ENCODE data around the gene ADAMTS3. TPM values are rescaled to one million over a fixed set of nuclear protein-coding genes. Genes with fewer than 3 reads are reported as not detected.

The ADAMTS3 gene
- total and polyA plus RNA-seq, 2 experiments from 2014 or later: 1.2 to 3.7 TPM

GRCh38 chr4:72505314-72505744 lies 63.7 kb downstream of the ADAMTS3 start:
- no peaks in the 10 kb centered on the region for H3F3A ChIP-seq (replicated peaks; ENCODE audit: low read depth)
- no peak overlapping the region for H3K4me3 ChIP-seq
- no peak overlapping the region for H3K27ac ChIP-seq (ENCODE audit: low read depth)
- no peak overlapping the region for H2AFZ ChIP-seq
- Mint-ChIP-seq H3K4me3 (no peak overlapping the region), H3K27me3 (ENCODE audit: insufficient read depth, low read depth, poor library complexity) (peaks cover 2% of the 10 kb centered on the region), H3K27ac (peak overlapping the region; percentile 78; the same call in 1 of the 2 replicates), H3K9me3 (peaks cover 7% of the 10 kb centered on the region; the same call in 2 of the 3 replicates), H3K36me3 (ENCODE audit: low read depth) (peaks cover 3% of the 10 kb centered on the region; the same call in 2 of the 3 replicates), H3K4me1 (peaks cover 2% of the 10 kb centered on the region; the same call in 1 of the 3 replicates)
- H3K9me2 ChIP-seq (ENCODE audit: insufficient read depth): no peaks in the 10 kb centered on the region
- no peaks in the 10 kb centered on the region for H4K20me1 ChIP-seq (replicated peaks; ENCODE audit: insufficient read depth)
- ATAC-seq (peak; percentile 100), DNase-seq (ENCODE audit: low spot score) (peak; percentile 76)
- no peak for TF ChIP-seq ZNF462 (CRISPR knock-in tag; IDR thresholded peaks at IDR 0.05)
- TF ChIP-seq CTCF (conservative IDR thresholded peaks at IDR 0.05; ENCODE audit: low read depth in 2 of 2): peak; percentile 77 to 82
- no peak for TF ChIP-seq REST (IDR thresholded peaks at IDR 0.05; ENCODE audit: unreplicated experiment)
- TF ChIP-seq POLR2AphosphoS5 (IDR thresholded peaks at IDR 0.05; ENCODE audit: low read depth): no peak
- no peak for TF ChIP-seq STAT1 (IDR thresholded peaks at IDR 0.05; ENCODE audit: unreplicated experiment)
- TF ChIP-seq ZNF114 (CRISPR knock-in tag; IDR thresholded peaks at IDR 0.05): no peak
- TF ChIP-seq ETS1 (IDR thresholded peaks at IDR 0.05): no peak
- no peak overlapping the region for H3K4me2 ChIP-seq
- H3K4me1 ChIP-seq (ENCODE audit: insufficient read depth): no peaks in the 10 kb centered on the region
- H3K27me3 ChIP-seq (ENCODE audit: insufficient read depth): no peaks in the 10 kb centered on the region
- no peaks in the 10 kb centered on the region for H3K79me2 ChIP-seq (replicated peaks; ENCODE audit: insufficient read depth)
- no peaks in the 10 kb centered on the region; the same call in 1 of the 2 replicates for H3K36me3 ChIP-seq (ENCODE audit: insufficient read depth)
